Peyer's patch (tissue), 4 donors: ENCODE data around the gene GOSR2. TPM values are rescaled to one million over a fixed set of nuclear protein-coding genes. Genes with fewer than 3 reads are reported as not detected.
A peak's percentile ranks its signal among the peaks of the same experiment; 100 is the strongest.

ENCODE experiments used
- DNase-seq, 3 donors: peaks; one replicate each; pipeline ENCODE4 v3.0.0-alpha.2; 2017 to 2019
- H3K27ac ChIP-seq, 4 donors: fragments of 200-600 bp; sonication (generic); one replicate each; pipeline ENCODE4 v1.5.1; 2016 to 2019
- H3K27me3 ChIP-seq, 2 donors: fragments of 200-600 bp; sonication (generic); one replicate each; pipeline ENCODE4 v1.5.1; 2019
- H3K36me3 ChIP-seq, 3 donors: fragments of 200-600 bp; sonication (generic); one replicate each; pipeline ENCODE4 v1.5.1; 2016 to 2019
- H3K4me1 ChIP-seq, 4 donors: fragments of 200-600 bp; sonication (generic); one replicate each; pipeline ENCODE4 v1.5.1; 2016 to 2019
- H3K4me3 ChIP-seq, 4 donors: fragments of 200-600 bp; sonication (generic); 1 replicate in 3 of 4; 2 replicates in 1 of 4; pipeline ENCODE4 v1.5.1; 2016 to 2019; ENCODE audit warnings: mild to moderate bottlenecking in 1 of 4
- H3K9me3 ChIP-seq, 4 donors: fragments of 200-600 bp; sonication (generic); one replicate each; pipeline ENCODE4 v1.5.1; 2016 to 2019; ENCODE audit warnings: mild to moderate bottlenecking in 1 of 4
- POLR2A ChIP-seq, 2 donors: fragments of 450-650 bp; IDR thresholded peaks; one replicate each; pipeline ENCODE4 v1.5.1; 2017; ENCODE audit warnings: antibody characterized with exemption in 2 of 2, mild to moderate bottlenecking in 2 of 2, moderate library complexity in 2 of 2
- total RNA-seq, 4 donors: library from RNA; depleted of rRNA; stranded (reverse); fragments of >200 nt; gene quantifications; one replicate each; pipeline ENCODE4 v1.1.0, GENCODE V29; 2016
- TF ChIP-seq, protein P1 (sequence below), 6 experiments: fragments of 450-650 bp in 4 of 6; fragments of 200-600 bp in 2 of 6; sonication (generic) in 1 of 6; IDR thresholded peaks; one replicate each; pipeline ENCODE4 v1.5.1; 2017 to 2019; ENCODE audit warnings: antibody characterized with exemption in 6 of 6, mild to moderate bottlenecking in 3 of 6, moderate library complexity in 1 of 6

Gene GOSR2
- total RNA-seq, 4 donors from 2014 or later: 77.6 to 148 (median 121) TPM

DNA sequence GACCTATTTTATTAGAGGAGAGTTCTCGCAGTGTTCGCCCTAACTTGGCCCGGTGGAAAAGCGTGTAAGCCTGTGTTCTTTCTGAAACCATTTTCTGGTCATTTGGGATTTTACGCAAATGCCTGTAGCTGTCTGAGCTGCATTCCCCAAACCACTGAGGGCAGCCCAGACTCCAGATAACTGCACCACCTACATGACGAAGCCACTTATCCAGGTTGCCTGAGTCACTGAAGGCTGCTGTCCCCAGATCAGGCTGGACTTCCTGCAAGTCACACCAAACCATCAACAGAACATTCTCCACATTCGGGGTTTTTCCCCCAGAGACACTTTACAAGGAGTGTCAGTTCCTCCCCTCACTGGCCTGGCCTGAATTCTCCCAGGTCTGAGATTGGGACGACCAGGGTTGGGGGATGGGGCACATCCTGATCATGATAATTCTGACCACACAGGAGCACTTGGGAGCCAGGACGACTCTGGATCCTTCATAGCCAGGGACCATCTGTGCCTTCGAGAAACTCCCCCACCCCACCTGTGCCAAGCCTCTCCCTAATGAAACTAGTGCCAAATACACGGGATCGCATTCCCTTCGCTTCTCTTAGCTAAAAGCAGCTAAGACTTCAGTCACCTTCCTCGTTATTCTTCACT is 53.8 kb downstream of the GOSR2 start:
- Histone ChIP-seq H3K27me3 (peaks cover 0 to 18% of the 10 kb centered on the region in 2 donors), H3K27ac (no peak overlapping the region), H3K36me3 (no peaks in the 10 kb centered on the region), H3K4me1 (peaks cover 0 to 20% (median 14%) of the 10 kb centered on the region in 4 donors), H3K9me3 (no peaks in the 10 kb centered on the region), H3K4me3 (no peak overlapping the region)
- DNase-seq: no peak
- TF ChIP-seq POLR2A (IDR thresholded peaks at IDR 0.05): no peak
- TF ChIP-seq, protein P1, sequence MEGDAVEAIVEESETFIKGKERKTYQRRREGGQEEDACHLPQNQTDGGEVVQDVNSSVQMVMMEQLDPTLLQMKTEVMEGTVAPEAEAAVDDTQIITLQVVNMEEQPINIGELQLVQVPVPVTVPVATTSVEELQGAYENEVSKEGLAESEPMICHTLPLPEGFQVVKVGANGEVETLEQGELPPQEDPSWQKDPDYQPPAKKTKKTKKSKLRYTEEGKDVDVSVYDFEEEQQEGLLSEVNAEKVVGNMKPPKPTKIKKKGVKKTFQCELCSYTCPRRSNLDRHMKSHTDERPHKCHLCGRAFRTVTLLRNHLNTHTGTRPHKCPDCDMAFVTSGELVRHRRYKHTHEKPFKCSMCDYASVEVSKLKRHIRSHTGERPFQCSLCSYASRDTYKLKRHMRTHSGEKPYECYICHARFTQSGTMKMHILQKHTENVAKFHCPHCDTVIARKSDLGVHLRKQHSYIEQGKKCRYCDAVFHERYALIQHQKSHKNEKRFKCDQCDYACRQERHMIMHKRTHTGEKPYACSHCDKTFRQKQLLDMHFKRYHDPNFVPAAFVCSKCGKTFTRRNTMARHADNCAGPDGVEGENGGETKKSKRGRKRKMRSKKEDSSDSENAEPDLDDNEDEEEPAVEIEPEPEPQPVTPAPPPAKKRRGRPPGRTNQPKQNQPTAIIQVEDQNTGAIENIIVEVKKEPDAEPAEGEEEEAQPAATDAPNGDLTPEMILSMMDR (IDR thresholded peaks at IDR 0.05): no peak

DNA sequence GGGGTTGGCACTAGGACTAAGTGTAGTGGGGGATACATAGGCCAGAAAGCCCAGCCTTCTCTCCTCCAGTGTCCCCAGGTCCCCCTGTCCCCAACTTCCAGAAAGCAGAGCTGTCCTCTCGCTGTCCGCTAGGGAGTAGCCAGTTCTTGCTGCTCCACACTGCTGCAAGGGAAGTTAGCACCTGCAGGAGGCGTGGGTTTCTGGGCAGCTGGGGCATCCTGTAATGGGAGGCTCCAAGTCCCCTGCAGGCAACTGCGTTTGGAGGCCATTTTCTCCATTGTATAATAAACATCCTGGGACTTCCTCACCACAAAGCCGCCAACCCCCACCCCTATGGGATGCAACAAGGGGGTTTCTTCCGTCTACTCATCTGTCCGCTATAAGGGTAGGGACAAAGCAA is 54.4 kb downstream of the GOSR2 start:
- Histone ChIP-seq H3K27ac (no peak overlapping the region), H3K9me3 (no peaks in the 10 kb centered on the region), H3K4me3 (no peak overlapping the region), H3K36me3 (no peaks in the 10 kb centered on the region), H3K27me3 (peaks cover 0 to 18% of the 10 kb centered on the region in 2 donors), H3K4me1 (peaks cover 0 to 20% (median 14%) of the 10 kb centered on the region in 4 donors)
- DNase-seq: no peak
- no peak for TF ChIP-seq POLR2A (IDR thresholded peaks at IDR 0.05)
- TF ChIP-seq, protein P1 (IDR thresholded peaks at IDR 0.05): peak in 3 of 6 experiments; percentile 15 to 25 (median 24)

DNA sequence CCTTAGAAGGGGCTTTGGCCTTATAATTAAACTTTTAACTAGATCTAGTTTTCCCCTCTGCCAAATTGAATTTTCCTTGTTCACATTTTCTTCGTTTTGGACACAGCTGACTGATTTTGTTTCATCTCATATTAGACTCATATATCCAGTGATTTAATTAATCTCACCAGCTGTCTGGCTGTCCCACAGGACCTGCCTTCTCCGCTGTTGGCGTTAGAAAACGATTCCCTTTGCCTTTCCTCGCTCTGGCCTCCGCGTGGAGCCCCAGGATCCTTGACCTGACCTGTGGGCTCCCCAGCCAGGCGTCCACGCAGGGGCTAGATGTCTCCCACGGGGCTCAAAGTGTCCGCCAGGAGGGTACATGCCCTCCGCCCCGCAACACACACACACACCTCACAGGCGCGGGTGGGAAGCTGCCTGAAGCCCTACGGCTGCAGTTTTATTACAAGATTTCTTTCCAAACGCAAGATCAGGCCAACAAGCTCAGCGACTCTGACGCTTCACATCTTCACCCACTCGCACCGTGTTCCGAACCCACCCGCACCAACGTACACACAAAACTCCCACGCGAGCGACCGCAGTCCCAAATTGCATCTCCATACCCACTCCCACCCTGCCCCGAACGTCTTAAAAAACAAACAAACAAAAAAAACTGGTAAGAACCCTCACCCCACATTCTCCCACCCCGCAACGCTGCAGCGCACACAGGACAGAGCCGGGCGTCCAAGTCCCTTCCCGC is 55.0 kb downstream of the GOSR2 start:
- H3K4me3 ChIP-seq: peak overlapping the region in 3 of 4 donors; percentile 62
- no peak for DNase-seq

GRCh38 chr17:46978489-46979146 is 55.7 kb downstream of the GOSR2 start:
- H3K27me3 ChIP-seq: peaks cover 0 to 18% of the 10 kb centered on the region in 2 donors

More for the DNA sequence above, 55.0 kb downstream of the GOSR2 start:
- peaks cover 0 to 18% of the 10 kb centered on the region in 2 donors for H3K27me3 ChIP-seq
- TF ChIP-seq POLR2A (IDR thresholded peaks at IDR 0.05): no peak
- TF ChIP-seq, protein P1 (IDR thresholded peaks at IDR 0.05): no peak
- H3K36me3 ChIP-seq: no peaks in the 10 kb centered on the region
- peaks cover 0 to 20% (median 14%) of the 10 kb centered on the region in 4 donors for H3K4me1 ChIP-seq
- no peak overlapping the region for H3K27ac ChIP-seq
- no peaks in the 10 kb centered on the region for H3K9me3 ChIP-seq

More at GRCh38 chr17:46978489-46979146, 55.7 kb downstream of the GOSR2 start:
- Histone ChIP-seq H3K9me3 (no peaks in the 10 kb centered on the region), H3K4me3 (peak overlapping the region; percentile 30 to 62 (median 62)), H3K36me3 (no peaks in the 10 kb centered on the region), H3K4me1 (peaks cover 0 to 20% (median 14%) of the 10 kb centered on the region in 4 donors), H3K27ac (no peak overlapping the region)
- no peak for DNase-seq
- TF ChIP-seq, protein P1 (IDR thresholded peaks at IDR 0.05): no peak
- TF ChIP-seq POLR2A (IDR thresholded peaks at IDR 0.05): no peak
